ENCODE results near the gene TP53BP1.

- TF ChIP-seq CTCF (IDR thresholded peaks at IDR 0.05): no peak
- TF ChIP-seq POLR2A (IDR thresholded peaks at IDR 0.05): no peak
Measured at GRCh38 chr15:43408789-43409188, 84.2 kb downstream of the TP53BP1 start.
